Prostate gland (tissue), 2 donors: Measurements from ENCODE around the gene VPS37B.

Experiments used
- POLR2A ChIP-seq: fragments of 450-650 bp; IDR thresholded peaks from one replicate; pipeline ENCODE4 v1.6.1; 2016; ENCODE audit warnings: antibody characterized with exemption, mild to moderate bottlenecking
- POLR2AphosphoS5 ChIP-seq: sonication (generic); formaldehyde crosslinking; IDR thresholded peaks from one replicate; pipeline ENCODE4 v1.6.1; 2017; ENCODE audit warnings: antibody characterized with exemption
- TF ChIP-seq, protein P1 (sequence below), 4 experiments: fragments of 200-600 bp in 2 of 4; fragments of 450-650 bp in 2 of 4; sonication (generic) in 2 of 4; IDR thresholded peaks; 1 replicate in 3 of 4; 2 replicates in 1 of 4; pipeline ENCODE4 v1.5.1; 2016 to 2019; ENCODE audit warnings: antibody characterized with exemption in 4 of 4, mild to moderate bottlenecking in 2 of 4, moderate library complexity in 2 of 4

- no peak for TF ChIP-seq POLR2A
- TF ChIP-seq, protein P1, sequence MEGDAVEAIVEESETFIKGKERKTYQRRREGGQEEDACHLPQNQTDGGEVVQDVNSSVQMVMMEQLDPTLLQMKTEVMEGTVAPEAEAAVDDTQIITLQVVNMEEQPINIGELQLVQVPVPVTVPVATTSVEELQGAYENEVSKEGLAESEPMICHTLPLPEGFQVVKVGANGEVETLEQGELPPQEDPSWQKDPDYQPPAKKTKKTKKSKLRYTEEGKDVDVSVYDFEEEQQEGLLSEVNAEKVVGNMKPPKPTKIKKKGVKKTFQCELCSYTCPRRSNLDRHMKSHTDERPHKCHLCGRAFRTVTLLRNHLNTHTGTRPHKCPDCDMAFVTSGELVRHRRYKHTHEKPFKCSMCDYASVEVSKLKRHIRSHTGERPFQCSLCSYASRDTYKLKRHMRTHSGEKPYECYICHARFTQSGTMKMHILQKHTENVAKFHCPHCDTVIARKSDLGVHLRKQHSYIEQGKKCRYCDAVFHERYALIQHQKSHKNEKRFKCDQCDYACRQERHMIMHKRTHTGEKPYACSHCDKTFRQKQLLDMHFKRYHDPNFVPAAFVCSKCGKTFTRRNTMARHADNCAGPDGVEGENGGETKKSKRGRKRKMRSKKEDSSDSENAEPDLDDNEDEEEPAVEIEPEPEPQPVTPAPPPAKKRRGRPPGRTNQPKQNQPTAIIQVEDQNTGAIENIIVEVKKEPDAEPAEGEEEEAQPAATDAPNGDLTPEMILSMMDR (IDR thresholded peaks at IDR 0.05): no peak
- TF ChIP-seq POLR2AphosphoS5: no peak
These were observed 33.9 kb upstream of the VPS37B start for GRCh38 chr12:122929812-122930211.
